OCI-LY3 (cell line): ENCODE results near the gene PEAK1.

Experiments used
- H2AFZ ChIP-seq: fragments of 200-600, 300-600 bp; shearing (Covaris generic); 2 replicates; pipeline ENCODE4 v1.6.0; 2014; ENCODE audit warnings: antibody characterized with exemption, low read depth, low read length
- H3K27ac ChIP-seq: fragments of 200-600, 300-600 bp; sonication (generic); 2 replicates; pipeline ENCODE4 v1.5.1; 2014; ENCODE audit warnings: mild to moderate bottlenecking, low read length, moderate library complexity, mixed read lengths
- H3K27me3 ChIP-seq: fragments of 200-600, 300-600 bp; sonication (generic); 2 replicates; pipeline ENCODE4 v1.6.1; 2014; ENCODE audit warnings: low read depth, low read length, mixed read lengths
- H3K36me3 ChIP-seq: fragments of 200-600, 300-600 bp; sonication (generic); replicated peaks from 2 replicates; pipeline ENCODE3; 2014; ENCODE audit warnings: low read depth, low read length, mixed read lengths
- H3K4me1 ChIP-seq: fragments of 300-600, 200-600 bp; sonication (generic); 2 replicates; pipeline ENCODE4 v1.6.1; 2014; ENCODE audit warnings: low read length, mixed read lengths
- H3K4me2 ChIP-seq: fragments of 200-600, 300-600 bp; sonication (generic); 2 replicates; pipeline ENCODE4 v1.6.1; 2014; ENCODE audit warnings: low read length, mixed read lengths
- H3K4me3 ChIP-seq: fragments of 300-600, 200-600 bp; sonication (generic); 2 replicates; pipeline ENCODE4 v1.5.1; 2014; ENCODE audit warnings: antibody characterized with exemption, mild to moderate bottlenecking, low read length, moderate library complexity
- H3K79me2 ChIP-seq: fragments of 300-600, 200-600 bp; shearing (Covaris generic); 2 replicates; pipeline ENCODE4 v1.6.1; 2014; ENCODE audit warnings: mild to moderate bottlenecking, low read length, mixed read lengths
- H3K9ac ChIP-seq: fragments of 300-600, 200-600 bp; shearing (Covaris generic); 2 replicates; pipeline ENCODE4 v1.6.0; 2014; ENCODE audit warnings: mild to moderate bottlenecking, low read length, moderate library complexity
- H3K9me3 ChIP-seq: fragments of 200-600, 300-600 bp; shearing (Covaris generic); 2 replicates; pipeline ENCODE4 v1.6.1; 2014; ENCODE audit warnings: low read length, mixed read lengths; ENCODE audit not compliant: insufficient read depth
- H4K20me1 ChIP-seq: fragments of 200-600, 300-600 bp; sonication (generic); 2 replicates; pipeline ENCODE4 v1.6.1; 2016; ENCODE audit warnings: low read length, mixed read lengths; ENCODE audit not compliant: insufficient read depth
- EZH2phosphoT487 ChIP-seq: fragments of 200-600 bp; shearing (Covaris generic); IDR thresholded peaks from 2 replicates; pipeline ENCODE4 v1.6.1; 2018; ENCODE audit warnings: antibody characterized with exemption, mixed run types, low read depth
- TF ChIP-seq, protein P1 (sequence below): fragments of 200-600, 300-600 bp; sonication (generic); IDR thresholded peaks from 2 replicates; pipeline ENCODE4 v1.5.1; 2014; ENCODE audit warnings: antibody characterized with exemption, low read length, low read depth

PEAK1 gene

DNA sequence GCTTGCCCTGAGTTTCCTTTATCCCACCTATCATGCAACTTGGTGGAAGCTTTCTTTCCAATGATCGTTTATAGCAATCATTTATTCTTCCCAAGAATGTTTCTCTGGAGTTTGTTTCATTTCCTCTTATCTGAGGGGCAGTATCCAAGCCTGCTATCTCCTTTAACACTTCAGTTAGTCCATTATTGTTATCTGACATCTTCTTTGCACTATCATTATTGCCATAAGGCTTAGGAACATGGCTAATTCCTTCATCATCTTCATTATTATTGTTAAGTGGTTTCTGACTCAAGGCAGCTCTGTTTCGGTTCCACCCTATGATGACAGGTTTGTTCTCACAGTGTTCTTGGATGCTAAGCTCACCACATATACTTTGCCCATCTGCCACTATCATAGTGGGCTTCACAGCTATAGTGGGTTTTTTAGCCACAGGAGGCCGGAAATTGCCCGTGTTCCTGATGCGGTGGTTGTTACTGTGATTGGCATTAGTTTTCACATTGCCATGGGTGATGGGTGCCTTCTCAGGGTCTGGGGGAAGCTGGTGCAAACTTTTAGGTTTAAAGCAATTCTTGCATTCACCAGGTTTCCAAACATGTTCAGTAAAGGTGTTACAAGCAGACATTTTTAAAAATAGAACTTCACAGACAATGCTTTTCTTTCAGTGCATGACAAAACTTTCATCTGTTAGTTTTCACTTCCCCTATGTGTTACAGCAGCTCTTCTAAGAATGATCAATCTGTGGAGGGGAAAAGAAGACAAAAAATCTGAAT is 238.4 kb downstream of the PEAK1 start:
- Histone ChIP-seq H3K36me3 (peaks cover 5% of the 10 kb centered on the region), H3K27ac (peak overlapping the region; percentile 96), H3K4me1 (peaks cover 70% of the 10 kb centered on the region), H3K4me3 (peak overlapping the region; percentile 71), H3K4me2 (peak overlapping the region; percentile 98), H4K20me1 (no peaks in the 10 kb centered on the region), H3K9me3 (no peaks in the 10 kb centered on the region), H3K79me2 (peaks cover 6% of the 10 kb centered on the region), H3K27me3 (no peaks in the 10 kb centered on the region), H2AFZ (no peak overlapping the region), H3K9ac (peak overlapping the region; percentile 64)
- TF ChIP-seq, protein P1, sequence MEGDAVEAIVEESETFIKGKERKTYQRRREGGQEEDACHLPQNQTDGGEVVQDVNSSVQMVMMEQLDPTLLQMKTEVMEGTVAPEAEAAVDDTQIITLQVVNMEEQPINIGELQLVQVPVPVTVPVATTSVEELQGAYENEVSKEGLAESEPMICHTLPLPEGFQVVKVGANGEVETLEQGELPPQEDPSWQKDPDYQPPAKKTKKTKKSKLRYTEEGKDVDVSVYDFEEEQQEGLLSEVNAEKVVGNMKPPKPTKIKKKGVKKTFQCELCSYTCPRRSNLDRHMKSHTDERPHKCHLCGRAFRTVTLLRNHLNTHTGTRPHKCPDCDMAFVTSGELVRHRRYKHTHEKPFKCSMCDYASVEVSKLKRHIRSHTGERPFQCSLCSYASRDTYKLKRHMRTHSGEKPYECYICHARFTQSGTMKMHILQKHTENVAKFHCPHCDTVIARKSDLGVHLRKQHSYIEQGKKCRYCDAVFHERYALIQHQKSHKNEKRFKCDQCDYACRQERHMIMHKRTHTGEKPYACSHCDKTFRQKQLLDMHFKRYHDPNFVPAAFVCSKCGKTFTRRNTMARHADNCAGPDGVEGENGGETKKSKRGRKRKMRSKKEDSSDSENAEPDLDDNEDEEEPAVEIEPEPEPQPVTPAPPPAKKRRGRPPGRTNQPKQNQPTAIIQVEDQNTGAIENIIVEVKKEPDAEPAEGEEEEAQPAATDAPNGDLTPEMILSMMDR, result no peak
- TF ChIP-seq EZH2phosphoT487, result no peak

DNA sequence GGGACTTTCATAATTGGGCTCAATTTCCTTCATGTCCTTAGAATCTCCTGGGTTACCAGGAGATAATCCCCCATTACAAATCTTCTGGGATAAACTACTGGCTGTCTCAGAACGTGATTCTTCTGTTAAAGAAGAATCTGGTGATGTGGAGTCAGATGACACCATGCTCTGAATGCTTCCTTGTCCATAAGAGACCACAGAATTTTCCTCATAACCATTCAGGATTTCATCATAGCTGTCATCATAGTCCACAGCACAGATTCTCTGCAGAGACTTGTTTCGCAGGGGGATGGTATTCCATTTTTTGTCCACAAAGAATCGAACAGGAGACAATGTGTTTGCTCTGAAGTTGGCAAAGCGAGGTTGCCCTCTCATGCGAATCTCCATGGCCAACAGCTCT is 239.1 kb downstream of the PEAK1 start:
- peaks cover 63% of the 10 kb centered on the region for H3K4me1 ChIP-seq
- H2AFZ ChIP-seq, result no peak overlapping the region

DNA sequence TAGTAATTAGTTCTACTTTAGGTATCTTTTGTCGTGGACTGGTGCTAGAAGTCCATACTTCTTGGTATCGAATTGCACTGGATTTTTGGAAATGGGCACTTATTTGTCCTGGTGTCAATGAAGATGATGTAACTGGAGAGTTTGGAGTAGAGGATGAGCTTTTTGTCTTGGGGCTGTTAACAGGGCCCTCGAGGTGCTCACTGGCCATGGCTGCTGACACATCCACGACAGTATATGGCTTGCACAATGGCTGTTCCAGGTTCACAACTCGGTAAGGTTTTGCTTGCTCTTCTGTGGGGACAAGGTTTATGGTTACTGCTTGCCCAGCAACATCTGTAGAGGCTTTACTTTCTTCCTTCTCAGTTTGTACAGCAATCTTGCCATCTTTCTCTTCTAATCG is 239.6 kb downstream of the PEAK1 start:
- Histone ChIP-seq H3K9me3 (no peaks in the 10 kb centered on the region), H3K27ac (no peak overlapping the region), H3K79me2 (peaks cover 6% of the 10 kb centered on the region), H3K27me3 (no peaks in the 10 kb centered on the region), H3K36me3 (peaks cover 5% of the 10 kb centered on the region), H2AFZ (no peak overlapping the region), H4K20me1 (no peaks in the 10 kb centered on the region), H3K4me3 (no peak overlapping the region), H3K4me1 (peaks cover 58% of the 10 kb centered on the region), H3K4me2 (no peak overlapping the region), H3K9ac (no peak overlapping the region)
- TF ChIP-seq EZH2phosphoT487, result no peak
- TF ChIP-seq, protein P1, result no peak

More for the DNA sequence above, 239.1 kb downstream of the PEAK1 start:
- peak overlapping the region; percentile 98 for H3K4me2 ChIP-seq
- TF ChIP-seq, protein P1, result no peak
- TF ChIP-seq EZH2phosphoT487, result no peak
- H3K27ac ChIP-seq, result peak overlapping the region; percentile 96
- H3K79me2 ChIP-seq, result peaks cover 6% of the 10 kb centered on the region
- H3K36me3 ChIP-seq, result peaks cover 5% of the 10 kb centered on the region
- no peaks in the 10 kb centered on the region for H4K20me1 ChIP-seq
- H3K4me3 ChIP-seq, result peak overlapping the region; percentile 71; the same call in 1 of the 2 replicates
- no peak overlapping the region for H3K9ac ChIP-seq
- no peaks in the 10 kb centered on the region for H3K9me3 ChIP-seq
- H3K27me3 ChIP-seq, result no peaks in the 10 kb centered on the region

DNA sequence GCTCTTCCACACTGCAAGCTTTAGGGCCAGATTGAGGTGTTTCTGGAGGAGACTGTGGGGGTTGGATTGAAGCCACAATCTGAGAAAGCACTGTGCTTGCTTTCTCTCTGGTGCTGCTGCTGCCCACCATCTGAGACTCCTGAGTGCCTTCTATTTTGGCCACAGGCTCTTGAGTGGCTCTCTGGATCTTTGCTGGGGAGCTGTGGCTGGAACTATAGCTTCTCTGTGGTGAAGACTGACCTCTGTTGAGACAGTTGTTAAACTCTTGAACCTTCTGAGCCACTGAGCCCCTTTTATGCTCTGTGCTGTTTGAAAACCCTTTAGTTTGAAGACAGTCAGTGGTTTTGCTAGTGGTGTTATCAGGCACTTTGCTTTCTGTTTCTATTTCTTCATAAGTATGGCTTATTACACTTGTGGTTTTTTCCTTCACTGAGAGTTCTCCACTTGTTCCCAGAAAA is 240.3 kb downstream of the PEAK1 start:
- Histone ChIP-seq H3K9ac (no peak overlapping the region), H3K79me2 (peaks cover 6% of the 10 kb centered on the region), H3K4me1 (peaks cover 51% of the 10 kb centered on the region), H3K36me3 (peaks cover 5% of the 10 kb centered on the region), H3K27ac (no peak overlapping the region), H3K4me3 (no peak overlapping the region), H3K4me2 (no peak overlapping the region), H3K27me3 (no peaks in the 10 kb centered on the region), H2AFZ (no peak overlapping the region), H3K9me3 (no peaks in the 10 kb centered on the region), H4K20me1 (no peaks in the 10 kb centered on the region)
- no peak for TF ChIP-seq EZH2phosphoT487
- TF ChIP-seq, protein P1, result no peak
